COLO668 (cell line): ENCODE results near the gene RPS14.
"Not testable (repeated sequence)": the region's sequence is repeated elsewhere in the genome, so short reads cannot be mapped to it uniquely, and the experiment has no call there.

Experiments
- DNase-seq: peaks from one replicate; lab custom pipeline; 2025; ENCODE audit not compliant: unreplicated experiment; lab: John Stamatoyannopoulos, UW

The RPS14 gene

DNA sequence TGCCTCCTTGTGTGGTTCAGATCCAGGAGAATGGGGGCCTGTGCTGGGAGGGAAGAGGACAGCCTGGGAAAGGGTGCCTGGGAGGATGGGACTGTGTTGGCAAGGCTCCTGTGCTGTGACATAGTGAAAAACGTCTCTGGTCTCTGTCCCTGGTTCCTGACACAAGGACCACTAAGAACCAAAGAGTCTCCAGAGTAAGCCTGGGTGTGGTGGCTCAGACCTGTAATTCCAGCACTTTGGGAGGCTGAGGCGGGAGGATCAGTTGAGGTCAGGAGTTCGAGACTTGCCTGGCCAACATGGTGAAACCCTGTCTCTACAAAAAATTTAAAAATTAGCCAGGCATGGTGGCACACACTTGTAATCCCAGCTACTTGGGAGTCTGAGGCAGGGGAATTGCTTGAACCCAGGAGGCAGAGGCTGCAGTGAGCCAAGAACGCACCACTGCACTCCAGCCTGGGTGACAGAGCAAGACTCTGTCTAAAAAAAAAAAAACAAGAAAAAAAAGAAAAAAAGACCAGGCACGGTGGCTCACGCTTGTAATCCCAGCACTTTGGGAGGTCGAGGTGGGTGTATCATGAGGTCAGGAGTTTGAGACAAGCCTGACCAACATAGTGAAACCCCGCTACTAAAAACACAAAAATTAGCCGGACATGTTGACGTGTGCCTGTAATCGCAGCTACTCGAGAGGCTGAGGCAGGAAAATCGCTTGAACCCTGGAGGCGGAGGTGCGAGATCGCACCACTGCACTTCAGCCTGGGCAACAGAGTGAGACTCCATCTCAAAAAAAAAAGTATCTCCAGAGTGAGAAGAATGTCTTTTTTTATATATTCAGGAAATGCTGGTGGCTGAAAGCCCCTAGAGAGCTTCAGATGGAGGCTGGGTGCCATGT lies 35.4 kb downstream of the RPS14 start:
- not testable (repeated sequence) for DNase-seq

DNA sequence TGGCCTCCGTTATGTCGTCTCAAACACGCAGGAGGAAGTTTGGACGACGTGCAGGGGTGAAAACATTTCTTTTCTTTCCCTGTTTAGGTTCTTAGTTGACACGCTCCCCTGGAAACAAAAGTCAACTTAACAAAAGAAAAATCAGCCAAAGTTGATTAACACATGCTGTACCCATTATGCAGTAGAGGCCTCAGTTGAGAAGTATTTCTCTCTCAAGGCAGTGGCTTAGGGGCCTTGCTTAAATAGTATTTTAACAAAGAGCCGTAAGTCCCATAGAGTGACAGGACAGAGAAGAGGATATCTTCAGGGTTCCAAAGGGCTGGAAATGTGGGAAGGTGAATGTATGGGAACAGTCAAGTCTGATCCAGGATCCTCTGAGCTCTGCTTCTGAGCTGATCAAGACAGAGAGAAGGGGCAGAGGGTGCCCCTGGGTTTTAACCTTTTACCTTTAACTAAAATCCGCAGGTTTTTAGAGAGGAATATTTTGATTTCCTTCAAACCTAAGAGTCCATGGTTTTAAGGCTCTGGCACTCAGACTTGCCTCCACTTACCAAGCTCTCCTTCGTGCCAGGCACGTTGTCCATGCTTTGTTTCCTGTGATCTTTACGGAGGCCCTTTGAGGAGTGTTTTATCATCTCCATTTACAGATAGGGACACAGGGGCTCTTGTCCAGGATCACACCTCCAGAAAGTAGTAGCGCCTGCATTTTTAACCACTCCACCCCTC lies 36.2 kb downstream of the RPS14 start:
- DNase-seq: no peak

DNA sequence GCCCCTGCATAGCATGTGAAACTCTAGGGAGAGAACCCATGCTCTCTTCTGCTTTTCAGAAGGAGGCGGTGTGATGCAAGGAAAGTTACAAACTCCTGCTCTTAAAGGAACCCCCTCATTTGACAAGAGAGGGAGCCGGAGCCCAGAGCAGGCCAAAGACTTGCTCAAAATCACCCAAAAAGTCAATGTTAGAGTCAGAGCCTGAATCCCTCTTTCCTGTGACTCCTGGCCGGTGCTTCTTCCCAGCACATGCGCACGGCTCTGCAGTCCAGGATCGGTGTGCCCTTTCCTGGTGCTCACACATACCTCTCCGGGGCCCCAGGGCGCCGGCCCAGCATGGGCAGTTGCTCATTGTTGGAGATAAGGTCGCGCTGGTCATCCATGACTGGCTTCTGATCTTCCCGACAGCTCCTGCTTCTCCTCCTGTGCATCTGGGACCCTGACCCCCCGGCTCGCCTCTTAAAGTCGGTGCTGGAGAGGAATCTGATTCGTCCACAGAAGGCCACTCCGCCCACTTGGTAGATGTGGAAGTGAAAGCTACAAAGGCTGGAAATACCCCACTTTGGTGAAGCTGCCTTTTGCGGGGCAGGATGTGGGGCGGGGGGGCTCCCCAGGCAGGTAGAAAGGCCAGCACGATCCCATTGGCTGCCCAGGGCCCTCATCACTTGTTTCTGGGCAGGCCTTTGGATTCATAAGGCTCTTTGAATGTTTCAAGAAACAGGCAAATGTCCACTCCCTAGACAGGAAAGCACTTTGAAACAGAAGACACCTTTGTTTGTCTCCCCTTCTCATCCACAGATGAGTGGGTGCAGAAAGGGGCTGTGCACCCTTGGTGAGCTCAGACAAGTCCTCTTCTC lies 37.0 kb downstream of the RPS14 start, which contains the start of gene CD74:
CD74 (minus strand) TSS at position 592 of the 857 bp plus-strand sequence; CDS start at position 431, 161 bp downstream.
- DNase-seq: no peak

DNA sequence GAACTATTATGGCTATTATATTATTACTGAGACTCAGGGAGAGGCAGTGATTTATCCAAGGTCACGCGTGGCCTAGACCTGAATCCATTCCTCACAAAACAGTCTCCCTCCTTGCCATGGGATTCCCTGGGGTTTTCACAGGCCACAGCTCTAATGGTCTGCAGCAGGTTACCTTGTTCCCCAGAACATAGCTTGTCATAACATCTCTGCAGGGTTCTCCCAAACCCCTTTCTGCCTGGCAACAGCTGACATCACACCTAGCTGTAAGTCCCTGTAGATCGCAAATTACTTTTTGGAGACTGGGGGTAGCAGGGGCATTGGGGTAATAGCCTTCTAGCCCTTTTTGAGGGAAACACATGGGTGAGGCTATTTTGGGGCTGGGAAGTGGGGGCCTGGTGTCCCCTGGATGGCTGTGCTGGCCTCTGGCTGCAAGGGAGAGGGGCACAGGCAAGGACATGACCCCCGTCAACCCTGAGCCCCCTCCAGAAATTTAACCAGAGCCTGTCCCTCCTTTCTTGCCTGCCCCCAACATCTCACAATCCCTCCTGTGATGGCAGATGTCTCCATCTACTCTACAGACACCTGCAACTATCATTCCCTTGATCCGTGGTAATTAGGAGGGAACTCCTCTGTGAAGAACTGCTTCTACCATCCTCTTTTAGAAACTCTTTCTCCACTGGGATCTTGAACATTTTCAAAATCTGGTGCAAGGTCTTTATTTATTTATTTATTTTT lies 38.1 kb downstream of the RPS14 start:
- no peak for DNase-seq

DNA sequence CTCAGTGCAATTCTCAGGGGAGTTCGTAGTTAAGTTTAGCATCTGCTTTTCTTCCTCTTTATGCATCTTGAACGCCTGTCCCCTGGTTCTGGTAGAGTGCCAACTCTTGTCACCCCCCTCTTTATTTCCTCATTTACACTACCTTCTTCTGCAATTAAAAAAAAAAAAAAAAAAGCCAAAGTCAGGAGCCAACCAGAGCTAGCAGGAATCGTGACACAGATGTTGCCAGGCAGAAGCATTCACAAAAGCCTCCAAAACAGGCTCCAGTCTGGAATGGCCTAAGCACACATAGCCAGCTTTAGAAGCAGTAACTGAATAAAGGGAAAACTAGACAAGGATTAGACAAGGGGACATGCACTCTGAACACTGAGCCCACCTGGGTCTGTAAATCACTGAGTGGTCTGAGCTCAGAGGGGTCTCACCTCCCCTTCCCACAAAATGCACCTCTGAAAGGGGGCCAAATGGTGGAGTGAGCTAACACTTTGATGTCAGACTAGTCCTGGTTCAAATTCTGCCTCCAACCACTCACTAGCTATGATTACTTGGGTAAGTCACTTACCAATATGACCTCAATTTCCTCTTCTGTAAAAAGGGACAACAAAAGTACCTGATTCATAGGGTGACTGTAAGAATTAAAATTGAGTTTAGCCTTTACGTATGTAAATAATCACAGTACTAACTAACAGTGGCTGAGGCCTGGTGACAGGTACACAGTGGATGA lies 38.9 kb downstream of the RPS14 start:
- peak; percentile 2 for DNase-seq

DNA sequence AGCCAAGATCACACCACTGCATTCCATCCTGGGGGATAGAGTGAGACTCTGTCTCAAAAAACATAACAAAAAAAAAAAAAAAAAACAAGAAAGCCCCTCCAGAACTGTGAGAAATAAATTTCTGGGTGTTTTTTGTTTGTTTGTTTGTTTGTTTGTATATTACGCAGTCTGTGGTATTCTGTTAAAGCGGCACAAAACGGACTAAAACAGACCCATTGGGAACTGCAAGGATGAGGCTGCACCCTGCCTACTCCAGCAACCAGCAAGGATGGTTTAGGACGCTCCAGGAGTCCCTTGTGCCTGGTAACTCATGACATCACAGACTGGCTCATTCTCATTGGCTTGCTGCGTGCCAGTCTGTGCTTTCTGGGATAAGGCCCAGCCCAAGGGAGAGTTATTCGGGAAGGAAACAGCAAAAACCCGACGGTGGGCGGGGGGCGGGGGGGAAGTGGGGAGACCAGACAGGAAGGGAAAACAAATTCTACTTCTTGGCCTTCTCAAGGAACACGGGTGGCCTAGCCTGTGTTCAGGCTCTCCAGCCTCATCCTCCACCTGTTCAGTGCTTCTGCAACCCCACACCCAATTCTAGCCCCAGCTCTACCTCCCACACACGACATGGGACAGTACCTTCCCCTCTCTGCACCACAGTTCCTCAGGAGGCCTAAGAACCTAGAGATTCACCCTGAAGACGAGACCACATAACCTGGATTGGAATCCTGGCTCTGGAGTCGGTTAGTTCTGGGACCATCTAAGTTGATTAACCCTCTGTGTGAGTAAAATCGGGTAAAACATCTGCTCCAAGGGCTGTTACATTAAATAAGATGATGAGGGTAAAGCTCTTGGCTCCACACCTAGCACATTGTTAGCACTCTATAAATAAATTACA lies 39.7 kb downstream of the RPS14 start:
- DNase-seq: peak; percentile 37

DNA sequence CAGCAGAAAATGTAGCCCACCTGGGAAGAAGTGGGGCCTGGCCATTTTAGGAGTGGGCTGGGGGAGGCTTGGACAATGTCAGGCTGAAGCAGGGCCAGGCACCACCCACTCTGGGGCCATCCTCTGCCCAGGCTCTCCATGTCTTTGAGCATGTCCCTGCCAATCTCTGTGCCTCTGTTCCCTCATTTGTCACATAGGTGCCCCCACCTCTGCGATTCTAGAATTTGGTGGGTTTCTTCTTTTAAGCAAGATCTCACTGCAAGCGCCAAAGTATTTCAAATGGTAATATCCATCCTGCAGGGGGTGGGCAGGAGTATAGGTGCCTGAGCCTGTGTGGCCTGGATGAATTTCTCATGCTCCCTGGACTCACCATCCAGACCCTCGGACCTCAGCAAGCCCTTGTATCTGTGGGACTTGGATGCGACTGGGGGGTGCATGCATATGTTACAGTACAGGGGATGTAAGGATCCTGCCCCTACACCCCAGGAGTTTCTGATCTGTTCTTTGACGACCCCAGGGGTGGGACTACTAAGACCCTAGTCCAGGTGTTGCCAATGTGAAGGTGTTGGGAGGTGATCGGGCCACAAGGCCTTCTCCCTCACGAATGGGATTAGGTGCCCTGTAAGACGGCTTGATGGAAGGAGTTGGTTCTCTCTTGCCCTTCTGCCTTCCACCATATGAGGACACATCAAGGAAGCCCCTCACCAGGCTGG lies 41.2 kb downstream of the RPS14 start:
- DNase-seq: no peak

DNA sequence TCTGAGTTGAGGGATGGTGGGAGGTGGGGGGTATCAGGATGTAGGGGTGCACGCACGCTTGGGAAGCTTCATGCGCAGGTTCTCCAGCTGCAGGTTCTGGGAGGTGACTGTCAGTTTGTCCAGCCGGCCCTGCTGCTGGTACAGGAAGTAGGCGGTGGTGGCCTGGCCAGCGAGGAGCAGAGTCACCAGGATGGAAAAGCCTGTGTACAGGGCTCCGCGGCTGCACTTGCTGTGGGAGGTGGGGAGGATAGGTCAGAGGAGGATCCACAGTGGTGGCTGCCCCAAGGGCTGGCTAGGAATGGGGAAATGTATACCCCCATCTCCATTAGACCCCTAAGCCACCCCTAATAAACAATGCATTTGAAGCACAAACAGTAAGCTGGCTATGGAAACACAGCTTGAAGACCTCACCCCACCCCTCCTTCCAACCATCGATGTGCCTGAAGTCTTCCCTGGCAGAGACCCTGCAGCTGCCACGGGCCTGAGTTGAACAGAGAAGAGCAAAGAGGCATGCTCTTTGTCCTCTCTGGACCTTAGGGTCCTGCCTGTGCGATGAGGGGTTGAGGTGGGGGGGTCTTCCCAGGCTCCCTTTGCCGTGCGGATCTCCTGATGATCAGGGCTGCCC lies 42.3 kb downstream of the RPS14 start:
- no peak for DNase-seq

DNA sequence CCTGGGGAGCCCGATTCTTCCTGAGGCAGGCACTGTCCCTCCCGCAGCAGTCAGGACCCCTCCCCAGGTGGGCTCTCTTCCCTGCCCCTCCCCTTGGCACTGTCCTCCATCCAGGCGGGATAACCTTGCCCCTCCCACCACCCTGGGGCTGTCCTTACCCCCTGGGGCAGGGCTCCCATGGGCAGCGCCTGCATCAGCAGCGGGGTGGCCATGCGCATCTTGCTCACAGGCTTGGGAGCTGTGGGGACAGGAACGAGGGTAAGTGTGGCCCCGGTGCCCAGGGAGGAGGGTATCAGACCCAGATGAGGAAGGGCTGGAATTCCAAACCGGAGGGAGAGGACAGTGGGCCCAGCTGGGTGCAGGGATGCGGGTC lies 42.8 kb downstream of the RPS14 start:
- DNase-seq: no peak

DNA sequence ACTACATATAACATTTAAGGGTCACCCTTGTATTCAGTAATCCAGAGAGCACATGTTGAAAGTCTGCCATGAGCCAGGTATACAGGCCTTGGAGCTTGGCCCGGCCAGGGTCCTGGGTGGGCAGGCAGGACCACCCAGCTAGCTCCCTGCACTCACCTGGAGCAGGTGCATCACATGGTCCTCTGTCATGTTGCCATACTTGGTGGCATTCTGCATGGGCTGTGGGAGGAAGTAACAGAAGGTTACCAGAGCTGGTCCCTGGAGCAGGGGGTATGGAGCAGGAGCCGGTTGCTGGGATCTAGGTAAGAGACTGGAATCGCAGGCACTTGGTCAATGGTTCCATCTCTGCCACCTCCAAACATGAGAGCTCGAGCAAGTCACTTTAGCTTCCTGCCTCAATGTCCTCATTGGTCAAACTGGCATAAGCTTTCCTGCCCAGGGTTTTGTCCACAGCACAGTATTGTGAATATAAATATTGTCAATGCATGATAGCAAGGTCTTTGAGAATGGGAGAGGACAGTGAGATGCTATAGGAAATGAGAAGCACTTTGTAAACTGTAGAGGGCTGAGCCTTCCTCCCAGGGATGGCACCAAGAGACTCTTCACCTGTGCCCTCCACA lies 43.3 kb downstream of the RPS14 start:
- no peak for DNase-seq

DNA sequence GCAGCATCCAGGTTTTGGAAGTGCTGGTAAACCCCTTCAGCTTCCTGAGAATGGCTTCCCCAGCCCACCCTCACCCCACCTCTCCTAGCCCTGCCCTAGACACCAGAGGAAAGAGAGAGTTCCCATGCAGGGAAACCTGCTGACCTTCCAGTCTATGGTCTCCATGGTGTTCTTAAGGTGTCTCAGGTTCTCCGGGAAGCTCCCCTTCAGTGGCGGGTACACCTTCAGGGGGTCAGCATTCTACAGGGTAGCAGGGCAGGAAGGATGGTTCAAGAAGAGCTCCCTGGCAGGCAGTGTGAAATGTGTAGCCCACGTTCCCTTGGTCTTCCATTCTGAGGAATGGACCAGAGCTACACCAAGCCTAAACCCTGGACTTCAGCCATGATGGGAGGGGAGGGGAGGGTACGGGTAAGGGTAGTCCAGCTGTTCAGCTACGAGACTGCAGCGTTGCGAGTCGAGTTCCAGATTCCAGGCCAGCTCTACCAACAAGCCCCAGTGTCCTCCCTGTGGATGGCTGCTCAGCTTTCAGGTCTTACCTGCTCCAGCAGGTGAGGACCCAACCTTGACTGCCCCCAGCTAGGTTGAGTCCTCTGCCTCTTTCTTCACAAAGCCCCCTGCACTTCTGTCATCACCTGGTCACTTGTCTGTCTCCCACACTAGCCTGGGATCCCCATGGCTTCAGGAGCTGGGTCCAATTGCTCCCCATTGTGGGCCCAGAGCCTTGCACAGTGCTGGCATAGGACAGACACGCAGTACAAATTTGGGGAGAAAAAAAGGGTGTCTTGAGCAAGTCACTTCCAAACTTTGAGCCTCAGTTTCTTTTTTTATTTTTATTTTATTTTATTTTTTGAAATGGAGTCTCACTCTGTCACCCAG lies 44.4 kb downstream of the RPS14 start:
- DNase-seq: no peak

DNA sequence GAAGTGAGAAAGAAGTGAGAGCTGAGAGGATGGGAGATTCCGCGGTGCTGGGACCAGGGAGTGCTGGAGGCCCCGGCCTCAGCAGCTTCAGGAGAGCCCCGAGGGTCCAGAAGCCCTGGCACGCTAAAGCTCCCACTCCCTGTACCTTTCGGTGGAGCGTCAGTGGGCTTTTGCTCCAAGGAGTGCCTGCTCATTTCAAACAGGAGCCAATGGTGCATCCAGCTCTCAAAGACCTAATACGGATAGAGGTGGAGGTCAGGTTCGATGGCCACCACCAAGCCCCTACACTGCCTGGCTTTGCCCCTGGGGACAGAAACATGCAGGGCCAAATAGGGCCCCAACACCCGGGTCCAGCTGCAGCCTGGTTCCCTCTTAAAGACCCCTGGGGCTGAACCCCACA lies 45.0 kb downstream of the RPS14 start:
- no peak for DNase-seq

DNA sequence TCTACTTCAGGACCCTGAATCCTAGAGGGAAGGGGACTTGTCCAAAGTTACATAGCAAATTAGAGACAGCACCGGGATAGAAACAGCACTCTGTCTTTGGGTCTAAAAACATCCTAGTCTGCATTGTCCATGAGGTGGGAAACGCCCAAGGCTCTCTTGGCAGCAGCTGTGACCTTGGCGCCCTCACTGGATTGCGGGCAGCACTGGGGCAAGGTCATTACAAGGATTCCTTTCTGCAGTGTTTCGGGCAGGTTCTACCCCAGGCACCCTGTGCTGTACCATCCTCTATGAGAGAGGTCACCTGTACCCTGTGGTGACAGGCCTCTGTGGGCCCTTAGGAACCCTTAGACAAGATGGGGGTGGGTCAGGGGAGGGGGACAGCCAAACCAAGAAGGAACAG lies 45.4 kb downstream of the RPS14 start:
- DNase-seq: no peak

DNA sequence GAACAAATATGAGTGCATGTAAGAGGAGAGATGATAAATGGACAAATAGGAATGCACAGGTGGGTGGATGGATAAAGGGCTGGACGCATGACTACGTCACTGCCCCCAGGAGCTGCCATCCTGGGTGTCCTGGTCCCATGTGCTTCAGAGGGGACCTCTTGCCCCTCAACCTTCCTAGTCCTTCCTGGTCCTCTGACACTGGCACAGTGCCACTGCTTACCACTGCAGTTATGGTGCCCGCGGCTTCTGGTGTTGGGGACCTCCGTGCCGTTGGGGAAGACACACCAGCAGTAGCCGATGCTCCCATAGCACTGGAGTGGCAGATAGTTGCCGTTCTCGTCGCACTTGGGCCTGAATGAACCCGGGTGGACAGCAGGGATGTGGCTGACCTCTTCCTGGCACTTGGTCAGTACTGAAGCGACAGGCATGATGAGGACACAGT lies 46.6 kb downstream of the RPS14 start:
- DNase-seq: no peak

DNA sequence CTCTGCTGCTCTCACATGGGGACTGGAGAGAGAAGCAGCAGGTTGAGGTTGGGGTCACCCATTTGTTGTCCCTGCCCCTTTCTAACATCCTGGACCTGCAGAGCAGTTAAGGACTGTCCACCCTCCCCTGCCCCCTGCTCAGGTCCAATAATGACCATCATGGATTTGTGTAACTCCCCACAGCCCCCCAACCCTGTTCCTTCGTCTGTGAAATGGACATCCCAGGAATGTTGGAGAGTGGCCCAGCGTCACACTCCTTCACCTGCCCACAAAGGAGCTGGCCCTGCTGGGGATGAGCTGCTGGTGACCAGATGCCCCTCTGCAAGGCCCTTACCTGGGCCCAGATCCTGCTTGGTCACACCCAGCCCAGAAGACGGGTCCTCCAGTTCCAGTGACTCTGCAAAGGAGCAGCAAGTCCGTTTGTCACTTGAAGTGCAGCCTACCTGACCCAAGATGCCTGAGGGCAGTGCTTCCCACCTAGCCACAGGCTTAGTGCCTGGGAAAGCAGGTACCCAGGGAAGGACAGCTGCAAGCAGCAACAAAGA lies 47.2 kb downstream of the RPS14 start:
- DNase-seq: no peak
